Activated CD8-positive, alpha-beta memory T cell treated with anti-CD3 and anti-CD28 coated beads for 48 hours (primary cell): ENCODE measurements around the gene SORCS2.

Experiments
- DNase-seq, 3 experiments: peaks; one replicate each; pipeline ENCODE4 v3.0.0-alpha.2; 2020; ENCODE audit warnings: low read depth in 2 of 3, low spot score in 2 of 3

The SORCS2 gene

GRCh38 chr4:7241597-7242125, 49.3 kb downstream of the SORCS2 start:
- DNase-seq, result no peak

- DNase-seq, result no peak
Measured at GRCh38 chr4:7242766-7243165, 50.4 kb downstream of the SORCS2 start.

- no peak for DNase-seq
Measured at GRCh38 chr4:7243609-7244330, 51.4 kb downstream of the SORCS2 start.

GRCh38 chr4:7244331-7244665, 52.0 kb downstream of the SORCS2 start:
- DNase-seq, result no peak

- no peak for DNase-seq
Measured at GRCh38 chr4:7244751-7245320, 52.5 kb downstream of the SORCS2 start.

GRCh38 chr4:7247521-7247920, 55.2 kb downstream of the SORCS2 start:
- no peak for DNase-seq

- no peak for DNase-seq
Measured at GRCh38 chr4:7247946-7248345, 55.6 kb downstream of the SORCS2 start.

- DNase-seq, result no peak
Measured at GRCh38 chr4:7248857-7249256, 56.5 kb downstream of the SORCS2 start.

- no peak for DNase-seq
Measured at GRCh38 chr4:7251321-7251720, 59.0 kb downstream of the SORCS2 start.

GRCh38 chr4:7252051-7252450, 59.7 kb downstream of the SORCS2 start:
- DNase-seq, result no peak

GRCh38 chr4:7252510-7253340, 60.4 kb downstream of the SORCS2 start:
- DNase-seq, result no peak

- DNase-seq, result no peak
Measured at GRCh38 chr4:7253341-7253700, 61.0 kb downstream of the SORCS2 start.

GRCh38 chr4:7253837-7254236, 61.5 kb downstream of the SORCS2 start:
- DNase-seq, result no peak

- no peak for DNase-seq
Measured at GRCh38 chr4:7254736-7255487, 62.6 kb downstream of the SORCS2 start.

GRCh38 chr4:7255488-7255881, 63.1 kb downstream of the SORCS2 start:
- DNase-seq, result no peak

GRCh38 chr4:7255996-7256395, 63.7 kb downstream of the SORCS2 start:
- no peak for DNase-seq

- DNase-seq, result no peak
Measured at GRCh38 chr4:7256984-7257810, 64.9 kb downstream of the SORCS2 start.

GRCh38 chr4:7259039-7259438, 66.7 kb downstream of the SORCS2 start:
- DNase-seq, result no peak

- DNase-seq, result no peak
Measured at GRCh38 chr4:7260569-7260968, 68.2 kb downstream of the SORCS2 start.

GRCh38 chr4:7261087-7261486, 68.7 kb downstream of the SORCS2 start:
- DNase-seq, result no peak

GRCh38 chr4:7261536-7261935, 69.2 kb downstream of the SORCS2 start:
- no peak for DNase-seq
